GM12878 (cell line): Measurements from ENCODE around the gene SHISA4. TPM values are rescaled to one million over a fixed set of nuclear protein-coding genes. Genes with fewer than 3 reads are reported as not detected.

Source experiments
- ASH2L ChIP-seq: fragments of 300-600, 200-600 bp; sonication (generic); IDR thresholded peaks from 2 replicates; pipeline ENCODE4 v1.6.1; 2017; ENCODE audit warnings: low read depth, mild to moderate bottlenecking, borderline replicate concordance
- BRCA1 ChIP-seq: IDR thresholded peaks from 2 replicates; pipeline ENCODE4 v1.6.1; 2011; ENCODE audit warnings: low read depth, low read length, improper control_type of control experiment
- CEBPB ChIP-seq, 2 experiments: fragments of 150-350 bp in 1 of 2; IDR thresholded peaks; 2 replicates each; pipeline ENCODE4 v1.6.1; 2012 to 2014; ENCODE audit warnings: low read depth in 2 of 2, low read length in 2 of 2, borderline replicate concordance in 1 of 2, inconsistent platforms in 1 of 2
- DPF2 ChIP-seq: fragments of 450-650 bp; IDR thresholded peaks from 2 replicates; pipeline ENCODE4 v1.6.1; 2017; ENCODE audit warnings: mild to moderate bottlenecking
- FOS ChIP-seq: IDR thresholded peaks from 3 replicates; pipeline ENCODE4 v1.6.1; 2011; ENCODE audit warnings: borderline replicate concordance; ENCODE audit not compliant: insufficient read length; ENCODE audit errors: extremely low read depth
- NFIC ChIP-seq: IDR thresholded peaks from 2 replicates; pipeline ENCODE4 v1.6.1; 2012; ENCODE audit warnings: low read depth, mild to moderate bottlenecking, inconsistent platforms, low read length, moderate library complexity
- NFYB ChIP-seq: IDR thresholded peaks from 2 replicates; pipeline ENCODE4 v1.6.1; 2011; ENCODE audit warnings: low read depth, mild to moderate bottlenecking, low read length, improper control_type of control experiment, moderate library complexity; ENCODE audit not compliant: insufficient read depth
- SMARCA5 ChIP-seq: fragments of 450-650 bp; IDR thresholded peaks from 2 replicates; pipeline ENCODE4 v1.6.1; 2017; ENCODE audit warnings: mild to moderate bottlenecking
- TCF7 ChIP-seq: IDR thresholded peaks from 2 replicates; pipeline ENCODE4 v1.6.1; 2014; ENCODE audit warnings: antibody characterized with exemption, borderline replicate concordance
- polyA plus RNA-seq, 11 experiments: library from polyadenylated mRNA; depleted of rRNA in 4 of 11; unstranded in 6 of 11; stranded (reverse) in 5 of 11; fragments of >200 nt; fragmentation: Nextera tagmentation in 4 of 11; fragmentation: Illumina TruSeq in 1 of 11; extraction: Ambion mirVana in 4 of 11; extraction: Trizol in 1 of 11; gene quantifications; 1 replicate in 1 of 11; 2 replicates in 10 of 11; pipeline versions ENCODE4 v1.2.1 to v1.2.3, GENCODE V29; 2011 to 2016; ENCODE audit warnings: inconsistent platforms in 2 of 11, missing spikeins in 2 of 11, low read depth in 1 of 11
- total RNA-seq, 4 experiments: library from RNA; depleted of rRNA in 3 of 4; stranded (reverse); fragments of >200 nt in 3 of 4; fragmentation: Illumina TruSeq in 1 of 4; extraction: Trizol in 1 of 4; gene quantifications; 2 replicates each; pipeline versions ENCODE4 v1.2.1 to v1.2.3, GENCODE V29; 2013 to 2021
- TF ChIP-seq, protein P1 (sequence below): fragments of 450-650 bp; IDR thresholded peaks from 2 replicates; pipeline ENCODE4 v1.6.1; 2018; ENCODE audit warnings: mild to moderate bottlenecking, low read depth, moderate library complexity; ENCODE audit not compliant: partially characterized antibody

The SHISA4 gene
- total and polyA plus RNA-seq, 10 of the 15 experiments (the other 5 are each of a cell fraction or from before 2014, with no cell fraction given), result 0.07 TPM; not detected in 8

- TF ChIP-seq, protein P1, sequence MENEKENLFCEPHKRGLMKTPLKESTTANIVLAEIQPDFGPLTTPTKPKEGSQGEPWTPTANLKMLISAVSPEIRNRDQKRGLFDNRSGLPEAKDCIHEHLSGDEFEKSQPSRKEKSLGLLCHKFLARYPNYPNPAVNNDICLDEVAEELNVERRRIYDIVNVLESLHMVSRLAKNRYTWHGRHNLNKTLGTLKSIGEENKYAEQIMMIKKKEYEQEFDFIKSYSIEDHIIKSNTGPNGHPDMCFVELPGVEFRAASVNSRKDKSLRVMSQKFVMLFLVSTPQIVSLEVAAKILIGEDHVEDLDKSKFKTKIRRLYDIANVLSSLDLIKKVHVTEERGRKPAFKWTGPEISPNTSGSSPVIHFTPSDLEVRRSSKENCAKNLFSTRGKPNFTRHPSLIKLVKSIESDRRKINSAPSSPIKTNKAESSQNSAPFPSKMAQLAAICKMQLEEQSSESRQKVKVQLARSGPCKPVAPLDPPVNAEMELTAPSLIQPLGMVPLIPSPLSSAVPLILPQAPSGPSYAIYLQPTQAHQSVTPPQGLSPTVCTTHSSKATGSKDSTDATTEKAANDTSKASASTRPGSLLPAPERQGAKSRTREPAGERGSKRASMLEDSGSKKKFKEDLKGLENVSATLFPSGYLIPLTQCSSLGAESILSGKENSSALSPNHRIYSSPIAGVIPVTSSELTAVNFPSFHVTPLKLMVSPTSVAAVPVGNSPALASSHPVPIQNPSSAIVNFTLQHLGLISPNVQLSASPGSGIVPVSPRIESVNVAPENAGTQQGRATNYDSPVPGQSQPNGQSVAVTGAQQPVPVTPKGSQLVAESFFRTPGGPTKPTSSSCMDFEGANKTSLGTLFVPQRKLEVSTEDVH, result no peak
- no peak for TF ChIP-seq NFIC
- TF ChIP-seq NFYB, result no peak
- no peak for TF ChIP-seq CEBPB (IDR thresholded peaks at IDR 0.05; ENCODE audit: borderline replicate concordance in 1 of 2, low read depth in 2 of 2, low read length in 2 of 2)
- no peak for TF ChIP-seq TCF7
- no peak for TF ChIP-seq BRCA1
- TF ChIP-seq ASH2L, result no peak
- TF ChIP-seq FOS, result no peak
- no peak; the same call in 1 of the 2 replicates for TF ChIP-seq SMARCA5
- TF ChIP-seq DPF2, result no peak
Measured at GRCh38 chr1:201895913-201896807, 7.5 kb downstream of the SHISA4 start (continued).
